NCI-H345 treated with DMSO at 0.1 percent for 48 hours (cell line): ENCODE measurements around the gene NSDHL.

ENCODE experiments used
- DNase-seq: peaks from one replicate; lab custom pipeline; 2025; ENCODE audit not compliant: unreplicated experiment; lab: John Stamatoyannopoulos, UW

The NSDHL gene

GRCh38 chrX:152843852-152844251 is 13.0 kb downstream of the NSDHL start:
- DNase-seq = no peak

DNA sequence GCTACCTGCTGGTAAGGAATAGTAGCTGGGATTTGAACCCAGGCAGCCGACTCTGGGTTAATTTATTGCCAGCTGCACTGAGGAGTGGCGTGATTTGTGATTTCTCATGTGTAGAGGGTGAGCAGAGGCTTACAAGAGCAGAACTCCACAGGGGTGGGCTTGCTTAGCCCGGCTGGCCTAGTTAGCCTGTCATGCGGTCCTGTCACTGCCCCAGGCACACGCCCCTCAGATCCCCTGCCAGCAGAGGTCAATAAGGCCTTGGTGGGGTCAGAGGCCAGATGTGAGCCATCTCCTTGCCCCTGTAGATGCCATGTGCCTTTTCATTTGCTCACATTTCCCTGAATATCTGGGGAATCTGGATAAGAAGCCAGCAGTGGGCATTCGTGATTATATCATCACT is 13.4 kb downstream of the NSDHL start:
- no peak for DNase-seq

- no peak for DNase-seq
Measured at GRCh38 chrX:152845618-152846240, 14.9 kb downstream of the NSDHL start.

GRCh38 chrX:152847281-152847680 is 16.4 kb downstream of the NSDHL start:
- DNase-seq = no peak

DNA sequence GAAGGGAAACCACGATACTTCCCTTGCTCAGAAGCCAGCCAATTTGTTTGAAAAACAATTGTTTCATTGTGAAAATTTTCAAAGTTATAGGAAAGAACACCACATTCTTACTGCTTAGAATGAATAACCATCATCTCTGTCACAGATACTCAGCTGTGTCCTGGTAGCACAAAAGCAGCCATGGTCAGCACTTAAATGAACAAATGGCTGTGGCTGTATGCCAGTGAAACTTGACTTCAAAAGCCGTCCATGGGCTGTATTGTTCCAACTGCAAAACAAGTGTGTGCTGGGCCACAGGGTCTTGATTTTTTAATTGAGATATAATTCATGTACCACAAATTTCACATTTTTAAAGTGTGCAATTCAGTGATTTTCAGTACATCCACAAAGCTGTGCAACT is 19.6 kb downstream of the NSDHL start:
- no peak for DNase-seq

DNA sequence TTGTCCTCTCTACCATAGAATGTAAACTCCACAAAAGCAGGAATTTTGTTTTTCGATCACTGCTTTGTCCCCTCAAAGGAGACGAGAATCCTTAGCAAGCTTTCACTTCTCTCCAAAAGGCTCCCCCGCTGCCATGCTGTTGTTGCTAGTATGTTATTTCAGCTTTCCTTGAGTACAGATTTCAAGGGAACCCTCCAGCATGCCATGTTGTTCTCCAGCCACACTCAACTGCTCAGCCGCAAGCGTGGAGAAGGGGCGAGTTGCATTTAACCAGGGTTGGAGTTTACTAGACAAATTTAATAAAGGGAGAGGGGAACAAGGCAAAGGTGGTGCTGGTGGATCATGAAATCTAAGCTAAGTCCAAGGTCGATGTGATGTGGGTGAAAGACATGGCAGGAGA is 23.1 kb downstream of the NSDHL start:
- DNase-seq = no peak

DNA sequence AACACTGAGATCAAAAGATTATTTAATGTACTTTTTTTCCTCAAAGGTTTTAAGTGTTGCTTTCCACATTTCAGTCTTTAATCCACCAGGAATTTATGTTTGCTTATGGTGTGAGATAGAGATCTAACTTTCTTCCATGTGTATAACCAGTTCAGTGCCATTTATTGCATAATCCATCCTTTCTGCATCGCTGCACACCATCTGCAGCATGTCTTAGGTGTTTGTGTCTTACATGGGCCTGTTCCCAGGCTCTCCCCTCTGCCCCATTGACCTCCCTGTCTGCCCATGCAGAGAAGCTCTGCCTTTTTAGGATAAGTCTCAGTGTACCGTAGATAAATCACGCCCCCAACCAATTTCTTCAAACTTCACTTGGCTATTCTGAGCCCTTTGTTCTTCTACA is 30.3 kb downstream of the NSDHL start:
- no peak for DNase-seq

DNA sequence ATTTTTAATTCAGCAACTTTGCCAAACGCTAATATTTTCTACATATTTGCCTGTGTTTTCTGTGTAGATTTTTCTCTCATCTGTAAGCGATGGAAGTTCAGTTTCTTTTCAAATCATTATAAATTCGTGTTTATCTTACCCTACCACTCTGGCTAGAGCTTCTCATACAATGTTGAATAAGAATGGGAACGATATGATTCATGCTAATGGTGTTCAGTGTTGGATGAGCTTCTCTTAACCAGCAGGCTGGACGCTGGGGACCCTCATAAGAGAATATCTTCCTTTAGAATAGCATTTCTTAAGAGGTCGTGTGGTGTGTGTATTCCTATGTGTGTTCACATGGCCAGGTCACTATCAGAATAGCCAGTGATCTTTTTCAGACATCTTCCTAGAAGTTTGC is 31.0 kb downstream of the NSDHL start:
- no peak for DNase-seq

GRCh38 chrX:152865232-152865920 is 34.5 kb downstream of the NSDHL start:
- no peak for DNase-seq

DNA sequence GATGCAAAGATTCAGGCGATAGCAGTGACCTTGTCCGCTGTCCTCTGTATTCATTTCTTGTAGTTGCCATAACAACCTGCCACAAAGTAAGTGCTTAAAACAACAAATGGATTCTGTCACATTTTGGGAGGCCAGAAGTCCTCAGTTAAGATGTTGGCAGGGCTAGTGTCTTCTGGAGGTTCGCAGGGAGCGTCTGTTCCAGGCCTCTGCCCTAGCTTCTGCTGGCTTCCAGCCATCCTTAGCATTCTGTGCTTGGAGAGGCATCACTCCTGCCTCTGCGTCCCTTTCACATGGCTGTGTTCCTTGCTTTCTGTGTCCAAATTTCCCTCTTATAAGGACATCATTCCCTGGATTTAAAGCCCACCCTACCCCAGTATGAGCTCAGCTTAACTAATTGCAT is 35.5 kb downstream of the NSDHL start:
- no peak for DNase-seq

DNA sequence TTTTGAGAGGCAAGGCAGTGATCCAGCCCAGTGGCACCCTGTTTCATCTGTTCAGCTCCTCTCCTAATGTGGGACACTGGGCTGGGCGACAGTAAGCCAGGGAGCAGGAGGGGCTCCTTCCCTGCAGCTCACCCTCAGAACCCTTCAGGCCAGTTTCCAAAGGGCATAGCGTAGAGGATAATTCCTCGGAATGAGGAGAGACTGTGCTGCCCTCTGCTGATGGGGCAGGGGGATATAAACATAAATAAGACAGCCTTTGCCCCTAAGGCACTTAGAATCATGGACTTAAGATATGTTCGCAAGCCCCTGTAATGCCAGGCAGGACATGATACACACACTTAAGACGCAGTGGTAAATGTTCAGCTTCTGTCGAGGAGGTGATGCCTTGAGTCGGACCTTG is 39.1 kb downstream of the NSDHL start:
- DNase-seq = no peak

DNA sequence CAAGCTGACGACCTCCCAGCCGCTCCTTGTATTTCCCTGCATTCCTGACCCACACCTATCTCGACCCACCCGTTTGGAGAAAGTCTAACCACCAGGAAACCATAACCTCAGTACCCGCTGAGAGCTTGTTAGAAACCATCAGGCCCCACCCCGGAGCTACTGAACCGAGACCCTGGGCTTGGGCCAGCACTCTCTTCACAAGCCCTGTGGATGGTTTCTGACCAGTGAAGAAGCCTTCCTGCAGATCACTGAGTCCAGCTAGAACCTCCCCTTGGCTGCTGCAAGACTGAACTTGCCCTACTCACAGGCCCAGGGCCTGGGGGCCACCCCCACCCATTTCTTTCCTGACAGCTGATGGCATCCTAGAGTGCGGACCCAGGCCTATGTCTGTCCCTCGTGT is 40.4 kb downstream of the NSDHL start:
- DNase-seq = no peak

GRCh38 chrX:152872522-152872921 is 41.7 kb downstream of the NSDHL start:
- DNase-seq = no peak

- DNase-seq = no peak
Measured at GRCh38 chrX:152873361-152873760, 42.5 kb downstream of the NSDHL start.

- no peak for DNase-seq
Measured at GRCh38 chrX:152876931-152877840, 46.3 kb downstream of the NSDHL start.

GRCh38 chrX:152878976-152879755 is 48.3 kb downstream of the NSDHL start:
- DNase-seq = no peak

GRCh38 chrX:152881289-152881688 is 50.4 kb downstream of the NSDHL start:
- DNase-seq = no peak

DNA sequence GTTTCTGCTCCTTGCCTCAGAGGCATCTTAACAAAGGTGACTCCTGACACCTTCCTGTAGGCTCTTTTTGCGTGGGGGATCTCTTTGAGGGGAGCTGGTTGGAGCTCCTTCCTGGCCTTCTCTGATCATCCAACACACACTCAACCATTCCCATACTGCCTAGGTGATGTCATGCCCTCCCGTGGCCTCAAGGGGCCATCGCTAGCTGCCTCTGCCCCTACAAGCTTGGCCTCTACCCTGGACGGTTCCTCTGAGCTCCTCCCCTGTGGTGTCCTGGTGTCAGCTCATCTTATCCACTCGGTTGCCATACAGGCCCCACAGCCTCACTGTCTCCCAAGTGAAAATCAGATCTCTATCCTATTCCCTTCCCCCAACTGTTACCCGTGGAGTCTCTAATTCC is 53.3 kb downstream of the NSDHL start:
- DNase-seq = no peak

DNA sequence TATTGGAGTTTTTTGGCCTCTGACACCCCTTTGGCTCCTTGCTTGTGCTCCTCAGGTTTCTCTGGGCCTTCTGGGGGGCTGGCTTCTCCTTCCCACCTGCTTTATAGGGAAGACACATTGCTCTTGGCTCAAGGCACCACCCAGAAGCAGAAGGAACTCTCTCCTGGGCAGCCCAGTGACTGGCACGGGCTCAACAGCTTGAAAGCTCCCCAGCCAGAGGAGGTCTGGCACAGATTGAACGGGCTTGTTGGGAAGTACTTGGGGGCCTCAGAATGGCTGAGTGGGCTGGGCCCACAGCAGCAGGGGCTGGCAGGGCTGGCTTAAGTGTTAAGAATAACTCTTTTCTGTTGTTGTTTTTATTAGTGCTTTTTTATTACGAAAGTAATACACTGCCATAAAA is 55.9 kb downstream of the NSDHL start:
- DNase-seq = no peak

DNA sequence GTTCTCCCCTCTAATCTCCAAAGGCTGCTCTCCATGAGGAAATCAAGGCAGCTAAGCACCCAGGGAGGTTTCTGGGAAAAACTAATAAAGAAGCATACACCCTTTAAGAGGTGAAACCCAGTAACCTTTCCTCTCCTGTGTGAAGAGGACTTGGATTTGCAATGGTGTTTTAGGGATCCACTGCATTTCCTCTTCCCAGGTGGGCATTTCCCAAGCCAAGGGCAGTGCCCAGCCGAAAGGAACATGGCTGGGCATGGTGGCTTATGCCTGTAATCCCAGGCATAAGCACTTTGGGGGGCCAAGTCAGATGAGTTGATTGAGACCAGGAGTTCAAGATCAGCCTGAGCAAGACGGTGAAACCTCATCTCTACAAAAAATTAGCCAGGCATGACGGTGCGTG is 61.6 kb downstream of the NSDHL start:
- DNase-seq = no peak
